ENCODE measurements around the gene MEOX2. TPM values are rescaled to one million over a fixed set of nuclear protein-coding genes. Genes with fewer than 3 reads are reported as not detected.

MEOX2 gene
- total and polyA plus RNA-seq, 4 donors: 3.5 to 35.9 (median 9.9) TPM

GRCh38 chr7:15684871-15685270 lies 1.6 kb downstream of the MEOX2 start:
- Histone ChIP-seq H3K36me3 (ENCODE audit: control insufficient read depth in 1 of 2, insufficient read depth in 2 of 2, low read length in 1 of 2) (no peaks in the 10 kb centered on the region), H3K27ac (ENCODE audit: low read depth in 1 of 2, low read length in 2 of 2) (no peak overlapping the region), H3K9me3 (ENCODE audit: control insufficient read depth, low read length) (no peaks in the 10 kb centered on the region), H3K27me3 (ENCODE audit: control insufficient read depth in 1 of 2, insufficient read depth in 2 of 2, low read length in 1 of 2) (no peaks in the 10 kb centered on the region), H3K4me3 (ENCODE audit: low read length in 2 of 2) (peak overlapping the region in 1 of 2 donors; percentile 42), H3K4me1 (ENCODE audit: control insufficient read depth in 1 of 2, insufficient read depth in 2 of 2, low read length in 2 of 2) (no peaks in the 10 kb centered on the region)
- no peak for DNase-seq
- 31 to 39% methylated on average over 9 of the region's 9 CpGs for WGBS, 2 donors
- peak; percentile 40 for ATAC-seq (ENCODE audit: low FRiP score)
- intact Hi-C loops (cut with DNase I): no loop called here

GRCh38 chr7:15684111-15684800 lies 2.2 kb downstream of the MEOX2 start:
- 85 to 95% methylated on average over 8 of the region's 8 CpGs for WGBS, 2 donors
- Histone ChIP-seq H3K4me1 (ENCODE audit: control insufficient read depth in 1 of 2, insufficient read depth in 2 of 2, low read length in 2 of 2) (no peaks in the 10 kb centered on the region), H3K4me3 (ENCODE audit: low read length in 2 of 2) (no peak overlapping the region), H3K9me3 (ENCODE audit: control insufficient read depth, low read length) (no peaks in the 10 kb centered on the region), H3K27me3 (ENCODE audit: control insufficient read depth in 1 of 2, insufficient read depth in 2 of 2, low read length in 1 of 2) (no peaks in the 10 kb centered on the region), H3K27ac (ENCODE audit: low read depth in 1 of 2, low read length in 2 of 2) (no peak overlapping the region), H3K36me3 (ENCODE audit: control insufficient read depth in 1 of 2, insufficient read depth in 2 of 2, low read length in 1 of 2) (no peaks in the 10 kb centered on the region)
- DNase-seq (no peak), ATAC-seq (ENCODE audit: low FRiP score) (no peak)
- intact Hi-C loops (cut with DNase I): no loop called here

GRCh38 chr7:15682751-15683245 lies 3.7 kb downstream of the MEOX2 start:
- intact Hi-C loops (cut with DNase I): no loop called here
- WGBS, 2 donors: 79 to 92% methylated on average over 5 of the region's 5 CpGs
- ATAC-seq (ENCODE audit: low FRiP score) (no peak), DNase-seq (no peak)
- H3K9me3 ChIP-seq (ENCODE audit: control insufficient read depth, low read length): no peaks in the 10 kb centered on the region
- no peaks in the 10 kb centered on the region for H3K4me1 ChIP-seq (ENCODE audit: control insufficient read depth in 1 of 2, insufficient read depth in 2 of 2, low read length in 2 of 2)
- no peaks in the 10 kb centered on the region for H3K27me3 ChIP-seq (ENCODE audit: control insufficient read depth in 1 of 2, insufficient read depth in 2 of 2, low read length in 1 of 2)
- H3K27ac ChIP-seq (ENCODE audit: low read depth in 1 of 2, low read length in 2 of 2): no peak overlapping the region
- no peak overlapping the region for H3K4me3 ChIP-seq (ENCODE audit: low read length in 2 of 2)
- no peaks in the 10 kb centered on the region for H3K36me3 ChIP-seq (ENCODE audit: control insufficient read depth in 1 of 2, insufficient read depth in 2 of 2, low read length in 1 of 2)

GRCh38 chr7:15682111-15682510 lies 4.4 kb downstream of the MEOX2 start:
- no peaks in the 10 kb centered on the region for H3K9me3 ChIP-seq (ENCODE audit: control insufficient read depth, low read length)
- H3K4me1 ChIP-seq (ENCODE audit: control insufficient read depth in 1 of 2, insufficient read depth in 2 of 2, low read length in 2 of 2): no peaks in the 10 kb centered on the region
- no peaks in the 10 kb centered on the region for H3K36me3 ChIP-seq (ENCODE audit: control insufficient read depth in 1 of 2, insufficient read depth in 2 of 2, low read length in 1 of 2)
- no peaks in the 10 kb centered on the region for H3K27me3 ChIP-seq (ENCODE audit: control insufficient read depth in 1 of 2, insufficient read depth in 2 of 2, low read length in 1 of 2)
- intact Hi-C loops (cut with DNase I): no loop called here
- no peak overlapping the region for H3K4me3 ChIP-seq (ENCODE audit: low read length in 2 of 2)
- no peak for DNase-seq
- no peak for ATAC-seq (ENCODE audit: low FRiP score)
- H3K27ac ChIP-seq (ENCODE audit: low read depth in 1 of 2, low read length in 2 of 2): no peak overlapping the region

GRCh38 chr7:15681631-15682030 lies 4.9 kb downstream of the MEOX2 start:
- Histone ChIP-seq H3K27ac (ENCODE audit: low read depth in 1 of 2, low read length in 2 of 2) (no peak overlapping the region), H3K36me3 (ENCODE audit: control insufficient read depth in 1 of 2, insufficient read depth in 2 of 2, low read length in 1 of 2) (no peaks in the 10 kb centered on the region), H3K27me3 (ENCODE audit: control insufficient read depth in 1 of 2, insufficient read depth in 2 of 2, low read length in 1 of 2) (no peaks in the 10 kb centered on the region), H3K4me3 (ENCODE audit: low read length in 2 of 2) (no peak overlapping the region), H3K9me3 (ENCODE audit: control insufficient read depth, low read length) (no peaks in the 10 kb centered on the region), H3K4me1 (ENCODE audit: control insufficient read depth in 1 of 2, insufficient read depth in 2 of 2, low read length in 2 of 2) (no peaks in the 10 kb centered on the region)
- intact Hi-C loops (cut with DNase I): no loop called here
- ATAC-seq (ENCODE audit: low FRiP score): no peak
- DNase-seq: no peak
- 95 to 96% methylated on average over 2 of the region's 2 CpGs for WGBS, 2 donors

GRCh38 chr7:15681186-15681585 lies 5.3 kb downstream of the MEOX2 start:
- no peak overlapping the region for H3K27ac ChIP-seq (ENCODE audit: low read depth in 1 of 2, low read length in 2 of 2)

GRCh38 chr7:15680446-15680845 lies 6.0 kb downstream of the MEOX2 start:
- DNase-seq (no peak), ATAC-seq (ENCODE audit: low FRiP score) (no peak)
- no peaks in the 10 kb centered on the region for H3K4me1 ChIP-seq (ENCODE audit: control insufficient read depth in 1 of 2, insufficient read depth in 2 of 2, low read length in 2 of 2)
- no peak overlapping the region for H3K4me3 ChIP-seq (ENCODE audit: low read length in 2 of 2)
- intact Hi-C loops (cut with DNase I): no loop called here
- no peaks in the 10 kb centered on the region for H3K36me3 ChIP-seq (ENCODE audit: control insufficient read depth in 1 of 2, insufficient read depth in 2 of 2, low read length in 1 of 2)
- WGBS, 2 donors: 98 to 99% methylated on average over 3 of the region's 3 CpGs
- no peak overlapping the region for H3K27ac ChIP-seq (ENCODE audit: low read depth in 1 of 2, low read length in 2 of 2)
- H3K27me3 ChIP-seq (ENCODE audit: control insufficient read depth in 1 of 2, insufficient read depth in 2 of 2, low read length in 1 of 2): no peaks in the 10 kb centered on the region
- no peaks in the 10 kb centered on the region for H3K9me3 ChIP-seq (ENCODE audit: control insufficient read depth, low read length)

More at GRCh38 chr7:15681186-15681585, 5.3 kb downstream of the MEOX2 start:
- no peaks in the 10 kb centered on the region for H3K9me3 ChIP-seq (ENCODE audit: control insufficient read depth, low read length)
- ATAC-seq (ENCODE audit: low FRiP score) (no peak), DNase-seq (no peak)
- intact Hi-C loops (cut with DNase I): no loop called here
- no peaks in the 10 kb centered on the region for H3K27me3 ChIP-seq (ENCODE audit: control insufficient read depth in 1 of 2, insufficient read depth in 2 of 2, low read length in 1 of 2)
- H3K4me3 ChIP-seq (ENCODE audit: low read length in 2 of 2): no peak overlapping the region
- no peaks in the 10 kb centered on the region for H3K4me1 ChIP-seq (ENCODE audit: control insufficient read depth in 1 of 2, insufficient read depth in 2 of 2, low read length in 2 of 2)
- no peaks in the 10 kb centered on the region for H3K36me3 ChIP-seq (ENCODE audit: control insufficient read depth in 1 of 2, insufficient read depth in 2 of 2, low read length in 1 of 2)
- 99 to 100% methylated on average over 1 of the region's 1 CpG for whole genome bisulfite sequencing, 2 donors

- ATAC-seq (ENCODE audit: low FRiP score) (no peak), DNase-seq (no peak)
- WGBS, 2 donors: 92 to 94% methylated on average over 1 of the region's 1 CpG
- Histone ChIP-seq H3K36me3 (ENCODE audit: control insufficient read depth in 1 of 2, insufficient read depth in 2 of 2, low read length in 1 of 2) (no peaks in the 10 kb centered on the region), H3K4me1 (ENCODE audit: control insufficient read depth in 1 of 2, insufficient read depth in 2 of 2, low read length in 2 of 2) (no peaks in the 10 kb centered on the region), H3K27ac (ENCODE audit: low read depth in 1 of 2, low read length in 2 of 2) (no peak overlapping the region), H3K27me3 (ENCODE audit: control insufficient read depth in 1 of 2, insufficient read depth in 2 of 2, low read length in 1 of 2) (no peaks in the 10 kb centered on the region), H3K4me3 (ENCODE audit: low read length in 2 of 2) (no peak overlapping the region), H3K9me3 (ENCODE audit: control insufficient read depth, low read length) (no peaks in the 10 kb centered on the region)
- intact Hi-C loops (cut with DNase I): no loop called here
Observed at GRCh38 chr7:15679306-15679705, 7.2 kb downstream of the MEOX2 start.

GRCh38 chr7:15678653-15679052 lies 7.8 kb downstream of the MEOX2 start:
- no peak for DNase-seq
- Histone ChIP-seq H3K4me1 (ENCODE audit: control insufficient read depth in 1 of 2, insufficient read depth in 2 of 2, low read length in 2 of 2) (no peaks in the 10 kb centered on the region), H3K4me3 (ENCODE audit: low read length in 2 of 2) (no peak overlapping the region), H3K27ac (ENCODE audit: low read depth in 1 of 2, low read length in 2 of 2) (no peak overlapping the region), H3K27me3 (ENCODE audit: control insufficient read depth in 1 of 2, insufficient read depth in 2 of 2, low read length in 1 of 2) (no peaks in the 10 kb centered on the region), H3K9me3 (ENCODE audit: control insufficient read depth, low read length) (no peaks in the 10 kb centered on the region), H3K36me3 (ENCODE audit: control insufficient read depth in 1 of 2, insufficient read depth in 2 of 2, low read length in 1 of 2) (no peaks in the 10 kb centered on the region)
- intact Hi-C loops (cut with DNase I): no loop called here
- WGBS, 2 donors: 85 to 90% methylated on average over 3 of the region's 3 CpGs
- ATAC-seq (ENCODE audit: low FRiP score): no peak
